ENCODE data around the gene MLLT6. TPM values are rescaled to one million over a fixed set of nuclear protein-coding genes. Genes with fewer than 3 reads are reported as not detected.

Gene MLLT6
- total and polyA plus RNA-seq, 10 of the 15 experiments (the other 5 are each of a cell fraction or from before 2014, with no cell fraction given) = 4.8 to 105 (median 36.3) TPM

GRCh38 chr17:38729886-38730525 lies 24.9 kb downstream of the MLLT6 start, which contains the start of gene CISD3 (continued):
- TF ChIP-seq BCLAF1 (IDR thresholded peaks at IDR 0.05) (peak; percentile 53; the same call in 1 of the 2 replicates), POLR2AphosphoS2 (IDR thresholded peaks at IDR 0.05; ENCODE audit: low read depth, low read length) (peak; percentile 75; the same call in 1 of the 2 replicates), SUPT20H (IDR thresholded peaks at IDR 0.05; ENCODE audit: borderline replicate concordance, control insufficient read depth, low read depth, low read length) (no peak), FOS (IDR thresholded peaks at IDR 0.05; ENCODE audit: borderline replicate concordance, extremely low read depth, insufficient read length) (no peak), MEF2B (IDR thresholded peaks at IDR 0.05; ENCODE audit: partially characterized antibody, poor library complexity, severe bottlenecking) (no peak), SP1 (IDR thresholded peaks at IDR 0.05; ENCODE audit: low read depth, low read length) (peak; percentile 43), KLF5 (IDR thresholded peaks at IDR 0.05; ENCODE audit: partially characterized antibody) (peak; percentile 34), ZNF217 (IDR thresholded peaks at IDR 0.05) (0 out of 2 replicates have a peak, but pooled peaks have one; percentile 53), MXI1 (IDR thresholded peaks at IDR 0.05; ENCODE audit: low read depth, low read length) (peak; percentile 79), RBBP5 (conservative IDR thresholded peaks at IDR 0.05) (no peak), ETV6 (conservative IDR thresholded peaks at IDR 0.05 in 1 of 2, IDR thresholded peaks at IDR 0.05 in 1 of 2; ENCODE audit: borderline replicate concordance in 1 of 2, low read depth in 1 of 2) (peak in 1 of 2 experiments; percentile 45; a peak in 1 of 4 replicates), MLLT1 (IDR thresholded peaks at IDR 0.05) (no peak), ZNF592 (IDR thresholded peaks at IDR 0.05) (peak; percentile 67; the same call in 1 of the 2 replicates), BCL3 (IDR thresholded peaks at IDR 0.05; ENCODE audit: borderline replicate concordance, insufficient read depth, low read depth, low read length, poor library complexity, severe bottlenecking) (peak; percentile 74), RELA (IDR thresholded peaks at IDR 0.05; ENCODE audit: borderline replicate concordance, partially characterized antibody) (peak; percentile 73), DPF2 (IDR thresholded peaks at IDR 0.05) (peak; percentile 88), STAT1 (conservative IDR thresholded peaks at IDR 0.05) (0 out of 2 replicates have a peak, but pooled peaks have one; percentile 22), YY1 (IDR thresholded peaks at IDR 0.05; ENCODE audit: low read depth, low read length) (peak; percentile 69), NR2F1 (conservative IDR thresholded peaks at IDR 0.05) (peak; percentile 79), CREB1 (IDR thresholded peaks at IDR 0.05; ENCODE audit: low read depth) (0 out of 2 replicates have a peak, but pooled peaks have one; percentile 55)
